Loucy (cell line): Measurements from ENCODE around the gene POLR1D.

Experiments used
- CTCF ChIP-seq: fragments of 200-600 bp; sonication (generic); conservative IDR thresholded peaks from 2 replicates; pipeline ENCODE4 v1.5.1; 2014; ENCODE audit warnings: mild to moderate bottlenecking, antibody characterized with exemption, low read length
- EZH2phosphoT487 ChIP-seq: fragments of 200-600 bp; IDR thresholded peaks from 2 replicates; pipeline ENCODE4 v1.6.1; 2018; ENCODE audit warnings: antibody characterized with exemption, mild to moderate bottlenecking, moderate library complexity, borderline replicate concordance

GRCh38 chr13:27578121-27579030, 43.3 kb upstream of the POLR1D start:
- no peak for TF ChIP-seq CTCF
- no peak for TF ChIP-seq EZH2phosphoT487
